ENCODE measurements around the gene CCDC106.

The CCDC106 gene

DNA sequence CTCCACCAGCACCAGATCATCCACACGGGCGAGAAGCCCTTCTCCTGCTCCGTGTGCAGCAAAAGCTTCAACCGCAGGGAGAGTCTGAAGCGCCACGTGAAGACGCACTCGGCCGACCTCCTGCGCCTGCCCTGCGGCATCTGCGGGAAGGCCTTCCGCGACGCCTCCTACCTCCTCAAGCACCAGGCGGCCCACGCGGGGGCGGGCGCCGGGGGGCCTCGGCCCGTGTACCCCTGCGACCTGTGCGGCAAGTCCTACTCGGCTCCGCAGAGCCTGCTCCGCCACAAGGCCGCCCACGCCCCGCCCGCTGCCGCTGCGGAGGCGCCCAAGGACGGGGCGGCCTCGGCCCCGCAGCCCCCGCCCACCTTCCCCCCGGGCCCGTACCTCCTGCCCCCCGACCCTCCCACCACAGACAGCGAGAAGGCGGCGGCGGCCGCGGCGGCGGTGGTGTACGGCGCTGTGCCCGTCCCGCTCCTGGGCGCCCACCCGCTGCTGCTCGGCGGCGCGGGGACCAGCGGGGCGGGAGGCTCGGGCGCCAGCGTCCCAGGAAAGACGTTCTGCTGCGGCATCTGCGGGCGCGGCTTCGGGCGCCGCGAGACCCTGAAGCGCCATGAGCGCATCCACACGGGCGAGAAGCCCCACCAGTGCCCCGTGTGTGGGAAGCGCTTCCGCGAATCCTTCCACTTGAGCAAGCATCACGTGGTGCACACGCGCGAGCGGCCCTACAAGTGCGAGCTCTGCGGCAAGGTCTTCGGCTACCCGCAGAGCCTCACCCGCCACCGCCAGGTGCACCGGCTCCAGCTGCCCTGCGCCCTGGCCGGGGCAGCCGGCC lies 33.1 kb upstream of the CCDC106 start:
- DNase-seq: no peak

DNA sequence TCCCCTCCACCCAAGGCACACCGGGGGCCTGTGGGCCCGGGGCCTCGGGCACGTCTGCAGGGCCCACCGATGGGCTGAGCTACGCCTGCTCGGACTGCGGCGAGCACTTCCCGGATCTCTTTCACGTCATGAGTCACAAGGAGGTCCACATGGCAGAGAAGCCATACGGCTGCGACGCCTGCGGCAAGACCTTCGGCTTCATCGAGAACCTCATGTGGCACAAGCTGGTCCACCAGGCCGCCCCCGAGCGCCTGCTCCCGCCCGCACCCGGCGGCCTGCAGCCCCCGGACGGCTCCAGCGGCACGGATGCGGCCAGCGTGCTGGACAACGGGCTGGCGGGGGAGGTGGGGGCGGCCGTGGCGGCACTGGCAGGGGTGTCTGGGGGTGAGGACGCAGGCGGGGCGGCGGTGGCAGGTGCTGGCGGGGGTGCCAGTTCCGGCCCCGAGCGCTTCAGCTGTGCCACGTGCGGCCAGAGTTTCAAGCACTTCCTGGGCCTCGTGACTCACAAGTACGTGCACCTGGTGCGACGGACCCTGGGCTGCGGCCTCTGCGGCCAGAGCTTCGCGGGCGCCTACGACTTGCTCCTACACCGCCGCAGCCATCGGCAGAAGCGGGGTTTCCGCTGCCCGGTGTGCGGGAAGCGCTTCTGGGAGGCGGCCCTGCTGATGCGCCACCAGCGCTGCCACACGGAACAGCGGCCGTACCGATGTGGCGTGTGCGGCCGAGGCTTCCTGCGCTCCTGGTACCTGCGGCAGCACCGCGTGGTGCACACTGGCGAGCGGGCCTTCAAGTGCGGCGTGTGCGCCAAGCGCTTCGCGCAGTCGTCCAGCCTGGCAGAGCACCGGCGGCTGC lies 32.2 kb upstream of the CCDC106 start:
- DNase-seq: no peak

DNA sequence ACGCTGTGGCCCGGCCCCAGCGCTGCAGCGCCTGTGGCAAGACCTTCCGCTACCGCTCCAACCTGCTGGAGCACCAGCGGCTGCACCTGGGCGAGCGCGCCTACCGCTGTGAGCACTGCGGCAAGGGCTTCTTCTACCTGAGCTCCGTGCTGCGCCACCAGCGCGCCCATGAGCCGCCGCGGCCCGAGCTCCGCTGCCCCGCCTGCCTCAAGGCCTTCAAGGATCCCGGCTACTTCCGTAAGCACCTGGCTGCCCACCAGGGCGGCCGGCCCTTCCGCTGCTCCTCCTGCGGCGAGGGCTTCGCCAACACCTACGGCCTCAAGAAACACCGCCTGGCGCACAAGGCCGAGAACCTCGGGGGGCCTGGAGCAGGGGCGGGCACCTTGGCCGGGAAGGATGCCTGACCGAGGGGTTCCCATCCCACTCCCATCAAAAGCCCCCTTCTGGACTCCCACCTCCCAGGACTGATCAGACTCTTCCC lies 31.6 kb upstream of the CCDC106 start:
- no peak for DNase-seq

DNA sequence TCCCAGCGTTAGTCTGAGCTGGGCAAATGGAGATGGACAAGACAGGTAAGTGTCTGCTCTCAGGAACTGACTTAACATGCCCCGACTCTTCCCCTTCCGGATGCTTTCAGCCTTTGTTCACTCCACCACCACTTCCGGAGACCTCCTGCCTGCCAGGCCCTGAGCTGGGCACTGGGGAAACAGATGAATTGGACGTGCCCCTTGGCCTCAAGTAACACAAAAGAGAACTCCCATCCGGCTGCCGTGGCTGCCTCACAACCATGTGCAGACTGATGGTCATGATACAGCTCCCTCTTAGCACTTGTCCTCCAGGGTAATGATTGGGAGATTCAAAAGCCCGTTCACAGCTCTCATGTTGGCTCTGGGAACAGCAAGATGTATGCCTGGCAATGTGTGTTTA lies 30.6 kb upstream of the CCDC106 start:
- no peak for DNase-seq

DNA sequence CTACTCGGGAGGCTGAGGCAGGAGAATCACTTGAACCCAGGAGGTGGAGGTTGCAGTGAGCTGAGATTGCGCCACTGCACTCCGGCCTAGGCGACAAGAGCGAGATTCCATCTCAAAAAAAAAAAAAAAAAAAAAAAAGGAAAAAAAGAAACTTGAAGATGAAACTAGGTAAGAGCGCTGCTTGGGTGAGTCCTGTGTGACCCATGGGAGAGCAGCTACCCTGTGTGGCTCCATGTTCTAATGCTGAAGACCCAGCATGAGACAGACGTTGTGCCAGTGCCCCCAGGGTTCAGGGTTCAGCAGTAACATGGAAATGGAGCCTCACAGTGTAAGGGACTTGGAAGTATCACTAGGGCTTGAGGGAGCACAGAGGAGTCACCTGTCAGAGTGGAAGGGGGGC lies 29.6 kb upstream of the CCDC106 start:
- no peak for DNase-seq

DNA sequence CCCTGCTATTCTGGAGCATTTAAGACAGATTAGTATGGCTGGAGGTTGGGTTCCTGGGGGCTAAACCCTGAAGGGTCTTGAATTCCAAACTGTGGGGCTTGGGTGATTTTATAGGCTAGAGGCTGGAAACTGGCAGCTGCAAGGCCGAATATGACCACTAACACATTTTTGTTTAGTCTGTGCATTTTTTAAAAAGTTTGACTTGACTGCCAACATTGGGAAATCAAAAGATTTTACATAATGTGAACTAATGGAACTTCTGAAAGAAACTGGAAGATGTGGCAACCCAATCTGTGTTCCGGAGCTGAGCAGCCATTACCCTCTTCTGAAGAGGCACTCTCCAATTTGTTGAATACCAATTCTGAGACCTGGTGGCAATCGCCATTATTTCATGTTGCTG lies 28.7 kb upstream of the CCDC106 start:
- no peak for DNase-seq

DNA sequence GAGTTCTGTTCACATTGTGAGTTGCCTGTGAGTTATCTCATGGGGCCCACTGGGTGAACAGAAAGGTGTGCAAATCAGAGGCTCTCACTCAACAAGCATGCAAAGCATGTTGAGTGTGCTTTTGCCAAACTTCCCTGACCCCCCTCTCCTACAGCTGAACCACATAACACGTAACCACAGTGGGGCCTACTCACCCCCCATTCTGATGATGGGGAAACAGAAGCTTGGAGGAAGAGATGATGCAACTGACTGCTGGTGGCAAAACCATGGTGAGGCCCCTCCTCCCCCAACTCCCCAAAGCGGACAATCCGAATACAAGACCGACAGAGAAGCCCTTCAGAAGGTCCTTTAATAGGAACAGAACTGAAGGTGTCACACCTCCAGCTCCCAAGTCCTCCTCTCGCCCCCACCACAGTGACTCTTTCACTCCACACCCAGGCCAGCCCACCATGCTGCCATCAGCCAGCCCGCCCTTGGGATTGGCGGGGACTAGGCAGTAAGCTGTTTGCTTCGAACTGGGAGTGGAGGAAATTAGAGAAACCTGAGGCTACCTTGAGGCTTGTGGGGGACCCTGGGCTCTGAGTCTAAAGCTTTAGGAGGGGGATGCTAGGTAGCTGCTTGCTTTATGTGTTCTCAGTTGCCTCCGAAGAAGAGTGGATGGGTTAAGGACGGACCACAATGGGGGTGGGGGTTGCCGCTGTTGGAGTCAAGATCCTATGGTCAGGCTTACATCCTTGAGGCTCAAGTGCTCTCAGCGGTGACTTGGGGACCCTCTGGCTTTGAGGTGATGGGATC lies 27.4 kb upstream of the CCDC106 start:
- DNase-seq: peak in 1 of 2 experiments; percentile 46

DNA sequence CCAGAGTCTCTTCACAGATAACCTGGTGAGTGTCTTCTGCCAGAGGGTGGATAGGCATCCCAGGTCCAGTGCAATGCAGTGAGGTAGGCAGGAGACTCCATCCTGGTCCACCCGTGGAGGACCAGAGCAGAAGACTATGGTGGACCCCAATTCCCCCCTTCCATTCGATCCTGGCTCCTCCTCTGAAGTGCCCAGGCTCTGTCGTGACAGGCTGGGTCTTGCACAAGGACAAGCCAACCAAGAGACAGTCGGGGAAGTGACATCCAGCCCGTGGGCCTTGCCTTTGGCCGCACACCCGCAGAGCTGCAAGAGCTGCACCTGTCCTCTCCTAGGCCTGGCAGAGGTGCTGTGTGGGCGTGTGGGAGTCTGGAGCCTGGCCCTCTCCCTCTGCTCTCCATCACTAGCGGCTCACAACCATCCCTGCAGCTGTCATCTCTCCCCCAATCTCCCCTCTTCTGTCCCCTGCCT lies 26.8 kb upstream of the CCDC106 start:
- no peak for DNase-seq

DNA sequence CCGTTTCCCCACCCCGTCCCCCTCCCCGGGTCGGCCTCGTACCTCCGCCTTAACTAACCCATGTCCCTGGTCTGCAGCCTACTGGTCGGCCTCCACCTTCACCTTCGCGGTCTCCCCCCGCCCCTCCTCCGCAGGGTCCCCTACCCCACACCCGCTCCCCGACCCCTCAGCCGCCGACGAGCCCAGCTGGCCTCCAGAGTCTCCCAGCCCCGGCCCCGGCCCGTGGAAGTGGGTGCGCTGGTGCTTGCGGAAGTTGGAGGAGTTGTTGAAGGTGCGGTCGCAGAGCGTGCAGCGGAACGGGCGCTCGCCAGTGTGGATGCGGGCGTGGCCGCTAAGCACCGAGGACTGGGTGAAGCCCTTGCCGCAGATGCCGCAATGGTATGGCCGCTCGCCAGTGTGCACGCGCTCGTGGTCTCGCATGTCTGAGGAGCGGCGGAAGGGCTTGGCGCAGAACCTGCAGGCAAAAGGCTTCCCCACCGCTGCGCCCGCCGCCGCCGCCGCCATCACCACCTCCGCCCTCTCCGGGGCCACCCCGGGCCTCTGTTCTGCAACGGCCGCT lies 26.3 kb upstream of the CCDC106 start:
- no peak for DNase-seq

DNA sequence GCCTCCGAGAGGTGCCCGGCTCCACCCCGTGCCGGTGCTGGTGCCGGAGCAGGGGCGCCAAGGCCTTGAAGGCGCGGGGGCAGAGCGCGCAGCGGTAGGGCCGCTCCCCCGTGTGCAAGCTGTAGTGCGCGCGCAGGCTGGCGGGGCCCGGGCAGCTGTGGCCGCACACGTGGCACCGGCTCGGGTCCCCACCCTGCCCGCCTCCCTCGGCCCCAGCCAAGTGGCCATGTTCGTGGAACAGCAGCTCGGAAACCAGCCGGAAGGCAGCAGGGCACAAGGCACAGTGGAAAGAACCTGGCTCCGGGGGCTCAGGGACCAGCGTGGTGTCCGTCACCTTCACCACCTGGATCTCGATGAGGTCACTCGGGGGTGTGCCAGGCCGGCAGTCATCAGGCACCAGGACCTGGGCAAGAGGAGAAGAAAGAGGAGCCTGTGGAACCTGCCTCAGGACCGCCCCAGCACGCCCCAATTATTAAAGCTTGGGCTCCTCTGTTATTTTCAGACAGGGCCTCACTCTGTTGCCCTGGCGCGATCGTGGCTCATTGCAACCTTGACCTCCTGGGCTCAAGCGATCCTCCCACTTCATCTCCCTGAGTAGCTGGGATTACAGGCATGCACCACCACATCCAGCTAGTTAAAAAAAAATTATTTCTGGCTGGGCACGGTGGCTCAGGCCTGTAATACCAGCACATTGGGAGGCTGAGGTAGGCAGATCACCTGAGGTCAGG lies 25.6 kb upstream of the CCDC106 start:
- no peak for DNase-seq

DNA sequence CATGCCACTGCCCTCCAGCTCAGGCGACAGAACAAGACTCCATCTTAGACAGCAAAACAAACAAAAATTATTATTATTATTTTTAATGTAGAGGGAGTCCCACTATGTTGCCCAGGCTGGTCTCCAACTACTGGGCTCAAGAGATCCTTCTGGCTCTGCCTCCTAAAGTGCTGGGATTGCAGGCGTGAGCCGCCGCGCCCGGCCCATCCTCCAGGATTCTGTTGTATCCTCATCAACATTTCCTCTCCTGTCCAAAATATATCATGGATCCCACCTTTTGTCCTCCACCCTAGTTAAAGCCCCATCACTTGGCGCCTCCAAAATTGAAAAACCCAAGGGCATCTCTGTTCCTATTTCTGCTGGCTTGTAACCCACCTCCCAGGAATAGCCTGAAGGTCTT lies 24.9 kb upstream of the CCDC106 start:
- no peak for DNase-seq

DNA sequence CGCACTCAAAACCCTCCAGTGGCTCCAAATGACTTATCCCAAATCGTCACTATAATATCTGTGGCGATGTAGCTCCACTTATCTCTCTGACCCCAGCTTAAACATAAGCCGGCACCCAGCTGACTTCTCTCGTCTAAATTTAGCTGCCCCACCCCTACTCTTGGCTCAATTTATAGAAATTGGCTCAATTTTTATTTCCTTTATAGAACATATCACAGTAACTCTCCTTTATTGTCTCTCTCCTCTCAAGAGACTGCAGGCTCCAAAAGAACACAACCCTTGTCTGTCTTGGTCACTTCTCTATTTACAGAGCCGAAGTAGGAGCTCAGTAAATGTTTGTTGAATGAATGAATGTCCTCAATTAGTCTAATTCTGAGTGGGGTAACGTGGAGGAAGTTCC lies 24.5 kb upstream of the CCDC106 start:
- DNase-seq: no peak

DNA sequence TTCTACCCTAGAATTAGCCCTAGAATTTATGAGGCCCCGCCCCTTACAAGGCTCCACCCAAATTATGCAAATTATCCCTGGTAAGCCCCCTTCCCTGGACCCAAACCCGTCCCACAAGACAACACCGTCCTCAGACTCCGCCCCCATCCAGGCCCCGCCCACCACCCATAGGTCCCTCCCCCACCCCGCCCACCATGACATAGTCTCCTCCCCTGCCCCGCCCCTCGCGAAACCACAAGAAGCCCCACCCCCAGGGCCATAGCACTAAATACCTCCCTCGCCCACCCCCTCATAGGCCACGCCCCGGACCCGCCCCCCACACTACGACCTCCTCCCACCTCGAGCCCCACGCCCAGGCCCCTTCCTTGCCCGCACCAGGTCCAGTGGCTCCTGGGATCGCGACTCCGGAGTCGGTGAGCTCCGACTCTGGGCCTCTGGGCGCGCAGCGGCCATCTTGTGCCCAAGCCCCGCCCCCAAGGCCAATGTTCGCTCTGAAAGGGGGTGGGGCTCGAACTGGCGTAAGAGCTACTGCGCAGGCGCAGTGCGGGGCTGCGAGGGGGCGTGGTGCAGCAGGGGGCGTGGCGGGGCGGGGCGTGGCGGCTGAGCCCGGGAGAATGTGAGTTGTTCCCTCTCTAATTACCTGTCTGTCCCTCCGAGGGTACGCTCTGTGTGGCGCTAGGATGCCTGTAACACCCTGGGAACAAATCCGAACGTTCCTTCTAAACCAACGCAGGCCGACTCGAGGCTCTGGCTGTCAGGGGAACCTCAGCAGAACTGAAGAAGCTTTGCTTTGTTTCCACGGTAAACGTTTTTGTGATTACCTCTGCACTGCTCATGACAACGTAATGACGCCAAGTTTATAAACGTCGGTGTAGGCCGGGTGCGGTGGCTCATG lies 23.7 kb upstream of the CCDC106 start, which contains the start of gene ZNF784:
Gene ZNF784, minus strand, starts transcription at position 458 of the 895 bp plus-strand sequence. Its CDS starts 5 bp downstream, at position 453.
- DNase-seq: peak; percentile 94

DNA sequence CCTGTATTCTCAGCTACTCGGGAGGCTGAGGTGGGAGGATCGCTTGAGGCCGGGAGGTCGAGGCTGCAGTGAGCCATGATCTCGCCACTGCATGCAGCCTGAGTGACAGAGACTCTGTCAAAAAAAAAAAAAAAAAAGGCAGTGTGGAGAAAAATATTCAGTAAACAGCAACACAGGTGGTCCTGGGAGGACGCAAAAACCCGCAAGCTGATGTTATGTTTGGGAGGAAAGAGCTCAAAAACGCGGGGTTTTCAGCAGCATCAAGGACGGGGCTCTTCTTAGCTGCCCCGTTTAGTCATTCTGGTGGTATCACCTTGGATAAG lies 23.0 kb upstream of the CCDC106 start:
- DNase-seq: no peak

DNA sequence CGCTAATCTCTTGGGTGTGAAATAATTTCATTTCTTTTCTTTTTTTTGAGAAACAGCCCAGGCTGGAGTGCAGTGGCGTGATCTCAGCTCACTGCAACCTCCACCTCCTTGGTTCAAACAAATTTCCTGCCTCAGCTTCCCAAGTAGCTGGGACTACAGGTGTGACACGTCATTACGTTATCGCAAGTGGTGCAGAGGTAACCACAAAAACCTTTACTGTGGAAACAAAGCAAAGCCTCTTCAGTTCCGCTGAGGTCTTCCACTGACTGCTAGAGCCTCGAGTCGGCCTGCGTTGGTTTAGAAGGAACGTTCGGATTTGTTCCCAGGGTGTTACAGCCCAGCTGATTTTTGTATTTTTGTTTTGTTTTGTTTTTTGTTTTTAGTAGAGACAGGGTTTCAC lies 21.7 kb upstream of the CCDC106 start:
- peak; percentile 47 to 58 for DNase-seq

DNA sequence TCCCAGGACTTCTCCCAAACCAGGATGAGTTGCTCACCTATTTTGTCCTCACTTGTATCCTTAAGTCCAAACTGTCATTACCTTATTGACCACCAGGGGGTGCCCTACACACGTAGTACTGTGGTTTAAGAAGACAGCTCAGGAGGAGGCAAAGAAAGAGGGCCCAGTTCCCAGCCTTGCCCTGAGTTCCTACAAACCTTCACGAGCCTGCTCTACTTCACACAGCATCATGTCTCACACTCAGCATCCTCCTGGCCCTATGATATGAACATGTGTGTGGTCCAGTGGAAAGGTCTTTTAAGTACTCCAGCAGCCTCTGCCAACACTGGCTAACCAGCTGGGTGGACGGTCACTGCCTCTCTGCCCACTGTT lies 15.6 kb upstream of the CCDC106 start:
- peak; percentile 86 to 87 for DNase-seq

DNA sequence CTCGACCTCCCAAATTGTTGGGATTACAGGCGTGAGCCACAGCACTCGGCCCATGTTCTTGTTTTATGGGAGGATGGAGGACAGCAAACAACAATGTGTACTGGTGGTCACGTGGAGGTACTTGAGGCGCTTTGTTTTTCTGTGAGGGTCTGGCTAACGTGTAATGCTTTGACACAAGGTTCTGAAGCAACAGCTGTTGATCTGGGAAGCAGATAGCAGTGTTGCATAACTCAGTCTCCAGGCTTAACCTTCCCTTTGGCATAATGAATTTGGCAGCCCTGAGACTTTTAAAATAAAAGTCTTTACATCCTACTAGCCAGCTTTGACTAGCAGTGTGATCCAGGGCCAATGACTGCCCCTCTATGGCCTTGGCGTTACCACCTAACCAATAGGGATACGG lies 14.2 kb upstream of the CCDC106 start:
- no peak for DNase-seq

DNA sequence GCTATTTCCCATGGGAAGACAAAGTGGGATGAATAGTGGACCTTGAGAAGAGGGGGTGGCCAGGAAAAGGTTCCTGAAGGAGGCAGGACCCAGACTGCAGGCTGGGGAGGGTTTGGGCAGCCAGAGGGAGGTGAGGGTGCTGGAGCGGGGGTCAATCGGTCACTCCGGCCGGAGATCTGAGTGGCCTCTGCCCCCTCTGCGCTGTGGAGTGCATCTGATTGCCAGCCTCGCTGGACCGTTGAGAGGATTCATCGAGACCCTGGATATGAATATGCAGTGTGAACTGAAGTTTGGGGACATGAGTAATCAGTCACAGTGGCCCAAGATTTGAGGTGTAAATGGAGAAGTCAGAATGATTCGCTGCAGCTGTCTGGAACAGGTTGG lies 12.7 kb upstream of the CCDC106 start:
- peak in 1 of 2 experiments; percentile 37 for DNase-seq

DNA sequence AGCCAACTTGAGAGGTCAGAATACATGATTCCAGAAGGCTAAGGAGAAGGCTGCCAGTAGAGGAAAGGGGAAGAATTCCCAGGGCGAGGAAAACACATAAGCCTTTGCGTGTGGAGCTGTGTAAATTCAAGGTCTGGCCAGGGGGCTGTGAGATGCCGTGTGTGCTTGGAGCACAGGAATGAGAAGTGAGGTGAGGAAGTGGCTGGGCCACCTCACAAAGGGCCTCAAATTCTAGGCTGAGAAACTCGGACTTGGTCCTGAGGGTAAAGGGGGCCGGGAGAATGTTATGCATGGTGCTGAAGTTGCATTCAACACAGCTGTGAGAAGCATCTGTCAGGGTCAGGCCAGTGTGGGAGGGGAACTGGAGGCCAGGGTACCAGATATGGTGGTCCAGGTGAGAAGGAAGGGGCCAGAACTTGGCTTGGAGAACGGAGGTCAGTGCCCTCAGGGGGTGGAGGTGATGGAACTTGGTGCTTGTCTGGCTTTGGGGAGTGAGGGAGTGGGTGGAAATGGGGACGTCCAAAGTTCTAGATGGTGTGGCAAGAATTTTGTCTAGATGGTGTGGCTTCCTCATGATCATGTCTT lies 12.1 kb upstream of the CCDC106 start:
- DNase-seq: no peak

DNA sequence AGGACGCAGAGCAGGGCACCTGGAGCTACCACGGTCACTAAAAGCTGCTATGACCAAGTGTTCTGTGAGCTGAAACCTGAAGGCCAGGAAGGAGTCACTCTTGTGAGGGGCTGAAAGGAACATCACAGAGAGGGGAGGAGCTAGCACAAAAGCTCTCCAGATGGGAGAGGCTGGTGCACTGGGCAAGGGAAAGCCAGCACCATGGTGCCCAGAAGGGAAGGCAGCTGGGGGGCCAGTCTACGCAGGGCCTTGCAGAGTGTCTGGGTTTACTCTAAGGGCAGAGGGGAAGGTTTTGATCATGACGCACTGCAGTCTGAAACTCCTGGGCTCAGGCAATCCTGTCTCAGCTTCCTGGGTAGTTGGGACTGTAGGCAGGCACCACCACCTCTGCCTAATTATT lies 11.3 kb upstream of the CCDC106 start:
- no peak for DNase-seq

DNA sequence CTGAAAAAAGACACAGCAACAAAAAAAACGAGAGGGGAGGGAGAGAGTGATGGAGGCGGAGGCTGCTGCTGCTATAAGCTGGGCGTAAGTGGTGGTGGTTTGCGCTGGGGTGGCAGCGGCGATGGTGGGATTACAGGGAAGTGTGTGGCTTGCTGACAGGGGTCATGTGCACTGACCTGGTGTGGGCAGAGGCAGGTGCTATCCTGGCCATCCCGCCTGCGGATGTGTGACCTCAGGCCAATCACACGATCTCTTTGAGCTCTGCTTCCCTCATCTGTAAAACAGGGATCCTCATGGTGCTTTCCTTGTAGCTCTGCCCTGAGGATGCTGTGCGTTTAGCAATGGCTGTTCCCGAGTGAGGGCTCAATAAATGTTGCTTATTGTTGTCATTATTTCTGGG lies 10.5 kb upstream of the CCDC106 start:
- DNase-seq: no peak

All from activated T-cell treated with anti-CD3 and anti-CD28 coated beads, Interleukin-2, amount 50 U/mL, for 48 hours (primary cell).